SK-N-MC (cell line): Measurements from ENCODE around the gene ACTR3C.

Experiments used
- EZH2 ChIP-seq: fragments of 200-600 bp; sonication (generic); IDR thresholded peaks from one replicate; pipeline ENCODE4 v1.6.1; 2017; ENCODE audit warnings: antibody characterized with exemption
- POLR2AphosphoS5 ChIP-seq: IDR thresholded peaks from 2 replicates; pipeline ENCODE4 v1.6.1; 2012; ENCODE audit warnings: mild to moderate bottlenecking, low read depth, low read length, borderline replicate concordance

DNA sequence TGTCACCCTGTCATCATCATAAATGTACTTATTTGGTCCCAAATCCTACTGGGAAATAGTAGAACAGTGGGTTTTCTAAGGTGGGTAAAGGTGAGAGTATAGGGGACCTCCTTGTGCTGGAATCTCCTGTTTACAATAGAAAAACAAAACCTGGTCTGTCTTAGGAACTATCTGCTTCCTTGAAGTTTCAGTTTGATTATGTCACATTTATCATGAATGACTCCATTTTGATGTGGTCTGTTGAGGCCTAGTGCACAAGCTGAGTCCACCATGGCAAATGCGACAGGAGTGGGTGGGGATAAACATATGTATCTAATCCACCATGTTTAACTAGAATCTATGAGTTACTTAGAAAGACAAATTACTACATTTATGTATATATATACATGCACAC is 32.3 kb upstream of the ACTR3C start:
- TF ChIP-seq POLR2AphosphoS5 (no peak), EZH2 (no peak)
